ENCODE results near the gene PIGS.
A peak's percentile ranks its signal among the peaks of the same experiment; 100 is the strongest.

The PIGS gene

GRCh38 chr17:28573040-28573380 lies 1.7 kb upstream of the PIGS start:
- DNase-seq (ENCODE audit: insufficient read length, low spot score) (no peak), FAIRE-seq (no peak)
- TF ChIP-seq POLR2A (IDR thresholded peaks at IDR 0.05; ENCODE audit: low read depth, low read length) (no peak), PAX5 (IDR thresholded peaks at IDR 0.05; ENCODE audit: insufficient read depth, low read length, severe bottlenecking) (no peak), TAF1 (IDR thresholded peaks at IDR 0.05; ENCODE audit: low read depth, low read length) (no peak), POU2F2 (IDR thresholded peaks at IDR 0.05; ENCODE audit: low read depth, low read length) (no peak), SPI1 (IDR thresholded peaks at IDR 0.05; ENCODE audit: low read depth, low read length) (no peak), POLR2AphosphoS5 (IDR thresholded peaks at IDR 0.05; ENCODE audit: low read depth, low read length) (no peak)

GRCh38 chr17:28572259-28573039 lies 1.1 kb upstream of the PIGS start:
- FAIRE-seq = no peak
- no peak for TF ChIP-seq TAF1 (IDR thresholded peaks at IDR 0.05; ENCODE audit: low read depth, low read length)
- no peak for TF ChIP-seq SPI1 (IDR thresholded peaks at IDR 0.05; ENCODE audit: low read depth, low read length)
- no peak for TF ChIP-seq POU2F2 (IDR thresholded peaks at IDR 0.05; ENCODE audit: low read depth, low read length)
- TF ChIP-seq POLR2AphosphoS5 (IDR thresholded peaks at IDR 0.05; ENCODE audit: low read depth, low read length) = no peak
- TF ChIP-seq POLR2A (IDR thresholded peaks at IDR 0.05; ENCODE audit: low read depth, low read length) = no peak
- TF ChIP-seq PAX5 (IDR thresholded peaks at IDR 0.05; ENCODE audit: insufficient read depth, low read length, severe bottlenecking) = no peak
- no peak for DNase-seq (ENCODE audit: insufficient read length, low spot score)

- DNase-seq (ENCODE audit: insufficient read length, low spot score) (peak; percentile 38), FAIRE-seq (peak; percentile 78)
- TF ChIP-seq POLR2A (IDR thresholded peaks at IDR 0.05; ENCODE audit: low read depth, low read length) (0 out of 2 replicates have a peak, but pooled peaks have one; percentile 1), PAX5 (IDR thresholded peaks at IDR 0.05; ENCODE audit: insufficient read depth, low read length, severe bottlenecking) (no peak), TAF1 (IDR thresholded peaks at IDR 0.05; ENCODE audit: low read depth, low read length) (no peak), POU2F2 (IDR thresholded peaks at IDR 0.05; ENCODE audit: low read depth, low read length) (no peak), SPI1 (IDR thresholded peaks at IDR 0.05; ENCODE audit: low read depth, low read length) (no peak)
Observed at GRCh38 chr17:28570716-28571360, 486 bp downstream of the PIGS start.

- FAIRE-seq (no peak), DNase-seq (ENCODE audit: insufficient read length, low spot score) (no peak)
- TF ChIP-seq PAX5 (IDR thresholded peaks at IDR 0.05; ENCODE audit: insufficient read depth, low read length, severe bottlenecking) = no peak
- TF ChIP-seq POU2F2 (IDR thresholded peaks at IDR 0.05; ENCODE audit: low read depth, low read length) = no peak
- TF ChIP-seq POLR2AphosphoS5 (IDR thresholded peaks at IDR 0.05; ENCODE audit: low read depth, low read length) = no peak
- no peak for TF ChIP-seq POLR2A (IDR thresholded peaks at IDR 0.05; ENCODE audit: low read depth, low read length)
- no peak for TF ChIP-seq SPI1 (IDR thresholded peaks at IDR 0.05; ENCODE audit: low read depth, low read length)
- no peak for TF ChIP-seq TAF1 (IDR thresholded peaks at IDR 0.05; ENCODE audit: low read depth, low read length)
Observed at GRCh38 chr17:28569446-28569845, 1.9 kb downstream of the PIGS start.

GRCh38 chr17:28567604-28568003 lies 3.7 kb downstream of the PIGS start:
- no peak for FAIRE-seq
- peak; percentile 43 for DNase-seq (ENCODE audit: insufficient read length, low spot score)
- TF ChIP-seq TAF1 (IDR thresholded peaks at IDR 0.05; ENCODE audit: low read depth, low read length) = no peak
- TF ChIP-seq SPI1 (IDR thresholded peaks at IDR 0.05; ENCODE audit: low read depth, low read length) = peak; percentile 98

- no peak for TF ChIP-seq SPI1 (IDR thresholded peaks at IDR 0.05; ENCODE audit: low read depth, low read length)
- TF ChIP-seq POLR2AphosphoS5 (IDR thresholded peaks at IDR 0.05; ENCODE audit: low read depth, low read length) = no peak
- no peak for TF ChIP-seq POU2F2 (IDR thresholded peaks at IDR 0.05; ENCODE audit: low read depth, low read length)
- no peak for TF ChIP-seq POLR2A (IDR thresholded peaks at IDR 0.05; ENCODE audit: low read depth, low read length)
- no peak for TF ChIP-seq TAF1 (IDR thresholded peaks at IDR 0.05; ENCODE audit: low read depth, low read length)
- TF ChIP-seq PAX5 (IDR thresholded peaks at IDR 0.05; ENCODE audit: insufficient read depth, low read length, severe bottlenecking) = no peak
- no peak for FAIRE-seq
- DNase-seq (ENCODE audit: insufficient read length, low spot score) = no peak
Observed at GRCh38 chr17:28563475-28563874, 7.8 kb downstream of the PIGS start.

GRCh38 chr17:28555022-28555421 lies 16.3 kb downstream of the PIGS start:
- no peak for DNase-seq (ENCODE audit: insufficient read length, low spot score)
- no peak for TF ChIP-seq TAF1 (IDR thresholded peaks at IDR 0.05; ENCODE audit: low read depth, low read length)
- TF ChIP-seq POLR2AphosphoS5 (IDR thresholded peaks at IDR 0.05; ENCODE audit: low read depth, low read length) = no peak
- no peak for TF ChIP-seq SPI1 (IDR thresholded peaks at IDR 0.05; ENCODE audit: low read depth, low read length)
- TF ChIP-seq POLR2A (IDR thresholded peaks at IDR 0.05; ENCODE audit: low read depth, low read length) = no peak
- no peak for TF ChIP-seq PAX5 (IDR thresholded peaks at IDR 0.05; ENCODE audit: insufficient read depth, low read length, severe bottlenecking)
- TF ChIP-seq POU2F2 (IDR thresholded peaks at IDR 0.05; ENCODE audit: low read depth, low read length) = no peak
- FAIRE-seq = no peak

GRCh38 chr17:28554565-28554964 lies 16.8 kb downstream of the PIGS start:
- DNase-seq (ENCODE audit: insufficient read length, low spot score) (no peak), FAIRE-seq (no peak)

GRCh38 chr17:28553000-28553505 lies 18.3 kb downstream of the PIGS start:
- TF ChIP-seq POLR2AphosphoS5 (IDR thresholded peaks at IDR 0.05; ENCODE audit: low read depth, low read length) (no peak), TAF1 (IDR thresholded peaks at IDR 0.05; ENCODE audit: low read depth, low read length) (no peak)
- FAIRE-seq = no peak
- DNase-seq (ENCODE audit: insufficient read length, low spot score) = no peak

More at GRCh38 chr17:28554565-28554964, 16.8 kb downstream of the PIGS start:
- no peak for TF ChIP-seq POU2F2 (IDR thresholded peaks at IDR 0.05; ENCODE audit: low read depth, low read length)
- no peak for TF ChIP-seq SPI1 (IDR thresholded peaks at IDR 0.05; ENCODE audit: low read depth, low read length)
- no peak for TF ChIP-seq TAF1 (IDR thresholded peaks at IDR 0.05; ENCODE audit: low read depth, low read length)
- TF ChIP-seq POLR2AphosphoS5 (IDR thresholded peaks at IDR 0.05; ENCODE audit: low read depth, low read length) = no peak
- TF ChIP-seq PAX5 (IDR thresholded peaks at IDR 0.05; ENCODE audit: insufficient read depth, low read length, severe bottlenecking) = no peak
- no peak for TF ChIP-seq POLR2A (IDR thresholded peaks at IDR 0.05; ENCODE audit: low read depth, low read length)
